Activated T-helper 1 cell treated with anti-CD3 and anti-CD28 coated beads, Interleukin-2, amount 50 U/mL, for 16 hours (primary cell): ENCODE results near the gene CALCB.

Experiments used
- DNase-seq, 2 donors: peaks; one replicate each; pipeline ENCODE4 v3.0.0-alpha.2; 2020; ENCODE audit warnings: low read depth in 1 of 2, low spot score in 1 of 2

The CALCB gene

DNA sequence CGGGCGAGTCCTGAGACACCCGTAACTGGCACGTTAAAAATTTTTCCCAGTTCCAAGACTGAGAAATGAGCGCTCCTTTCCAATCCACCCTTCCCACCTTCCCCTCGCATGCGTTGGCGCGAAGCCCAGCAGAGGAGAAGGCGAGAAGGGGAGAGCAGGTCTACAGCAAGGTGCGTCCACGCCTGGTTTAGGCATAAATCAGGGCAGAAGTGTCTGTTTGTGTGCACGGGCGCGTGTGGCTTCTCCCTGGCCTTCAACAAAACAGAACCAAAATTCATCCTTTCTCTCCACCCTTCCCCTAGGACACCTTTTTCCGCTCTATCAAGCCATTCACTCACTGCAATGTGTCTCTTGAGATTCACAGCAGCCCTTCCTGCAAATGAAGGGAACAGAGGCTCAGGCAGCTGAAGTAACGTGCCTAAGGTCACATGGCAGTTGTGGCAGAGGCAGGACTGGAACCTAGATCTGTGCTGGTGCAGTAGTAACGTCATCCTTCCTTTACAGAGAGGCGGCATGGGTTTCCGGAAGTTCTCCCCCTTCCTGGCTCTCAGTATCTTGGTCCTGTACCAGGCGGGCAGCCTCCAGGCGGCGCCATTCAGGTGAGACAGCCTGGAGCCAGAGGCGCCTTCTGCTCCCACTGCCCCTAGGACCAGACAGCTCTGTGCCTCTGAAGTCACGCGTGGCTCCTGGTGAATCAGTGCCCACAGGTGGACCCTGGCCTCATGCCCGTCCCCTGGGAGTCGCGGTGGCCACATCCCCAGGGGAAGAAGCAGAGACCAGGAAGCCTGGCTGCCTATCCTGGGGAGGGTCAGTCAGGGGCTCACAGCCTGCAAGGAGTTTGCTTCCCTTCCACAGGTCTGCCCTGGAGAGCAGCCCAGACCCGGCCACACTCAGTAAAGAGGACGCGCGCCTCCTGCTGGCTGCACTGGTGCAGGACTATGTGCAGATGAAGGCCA is 1.1 kb downstream of the CALCB start:
- peak; percentile 71 to 72 for DNase-seq

- DNase-seq = no peak
Observed at GRCh38 chr11:15075162-15075526, 1.8 kb downstream of the CALCB start.

GRCh38 chr11:15091175-15091574 is 17.8 kb downstream of the CALCB start:
- no peak for DNase-seq

DNA sequence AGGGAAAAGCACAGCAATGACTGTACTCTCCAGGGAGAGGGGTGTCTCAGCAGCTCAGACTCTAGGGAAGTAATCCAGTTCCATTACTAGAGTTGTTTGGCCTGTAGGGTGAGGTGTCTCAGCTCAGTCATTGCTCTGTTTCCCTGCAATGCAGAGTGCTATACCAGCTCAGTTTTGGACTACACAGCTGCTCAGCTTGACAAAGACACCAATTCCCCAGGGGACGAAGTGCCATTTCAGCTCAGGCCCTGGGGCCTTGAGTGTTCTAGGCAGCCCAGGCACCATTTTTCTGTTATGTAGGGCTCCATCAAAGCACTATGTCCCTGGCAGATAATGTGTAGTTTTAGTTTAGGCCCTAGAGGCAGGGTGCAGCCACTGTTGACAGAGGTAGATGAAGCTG is 18.2 kb downstream of the CALCB start:
- no peak for DNase-seq

GRCh38 chr11:15093432-15093831 is 20.0 kb downstream of the CALCB start:
- DNase-seq = no peak

- DNase-seq = no peak
Observed at GRCh38 chr11:15095736-15096228, 22.4 kb downstream of the CALCB start.

DNA sequence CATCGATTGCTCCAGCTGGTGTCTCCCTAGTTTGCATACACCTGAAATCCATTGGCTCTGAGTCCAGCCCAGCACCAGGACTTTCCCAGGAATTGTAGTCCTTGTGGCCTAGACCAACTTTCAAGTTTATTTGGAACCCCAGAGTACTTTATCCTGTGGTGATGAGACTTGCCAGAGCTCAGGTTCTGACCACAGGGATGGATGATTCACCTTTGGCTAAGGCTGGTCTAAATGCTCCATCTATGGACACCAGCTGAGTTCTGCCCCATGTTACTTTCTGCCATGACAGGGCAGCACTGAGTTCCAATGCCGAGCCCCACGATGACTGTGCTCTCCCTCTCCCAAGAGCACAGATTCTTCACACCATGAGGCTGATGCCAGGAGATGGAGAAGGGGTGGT is 24.0 kb downstream of the CALCB start:
- no peak for DNase-seq

- DNase-seq = no peak
Observed at GRCh38 chr11:15099267-15099666, 25.9 kb downstream of the CALCB start.

DNA sequence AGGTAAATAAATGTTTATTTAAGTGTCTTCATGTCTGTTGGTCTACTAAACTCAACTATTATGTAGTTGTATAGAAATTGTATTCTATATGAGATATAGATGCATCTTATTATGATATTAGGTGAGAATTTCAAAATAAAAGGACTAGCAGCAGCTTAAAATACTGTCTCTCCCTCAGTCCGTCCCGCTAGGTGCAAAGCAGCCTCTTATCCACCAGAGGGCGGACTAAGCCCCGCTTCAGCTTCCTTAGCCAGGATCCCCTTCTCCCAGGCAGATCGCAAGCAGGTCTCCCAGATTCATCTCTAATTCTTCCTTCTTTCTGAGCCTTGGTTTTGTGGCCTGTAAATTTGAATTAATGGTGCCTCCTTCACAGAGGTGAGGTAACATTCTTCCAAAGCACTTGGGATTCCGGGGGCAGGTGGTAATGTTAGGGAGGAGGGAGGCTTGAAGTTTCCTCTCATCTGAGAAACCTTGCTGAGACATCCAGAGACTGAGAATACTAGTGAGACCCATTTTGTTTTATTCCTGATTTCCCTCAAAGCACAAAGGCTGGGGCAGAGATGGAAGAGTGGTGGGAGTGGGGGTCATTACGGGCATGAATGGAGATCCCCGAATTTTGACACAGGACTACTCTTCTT is 27.8 kb downstream of the CALCB start:
- DNase-seq = peak in 1 of 2 donors; percentile 7

DNA sequence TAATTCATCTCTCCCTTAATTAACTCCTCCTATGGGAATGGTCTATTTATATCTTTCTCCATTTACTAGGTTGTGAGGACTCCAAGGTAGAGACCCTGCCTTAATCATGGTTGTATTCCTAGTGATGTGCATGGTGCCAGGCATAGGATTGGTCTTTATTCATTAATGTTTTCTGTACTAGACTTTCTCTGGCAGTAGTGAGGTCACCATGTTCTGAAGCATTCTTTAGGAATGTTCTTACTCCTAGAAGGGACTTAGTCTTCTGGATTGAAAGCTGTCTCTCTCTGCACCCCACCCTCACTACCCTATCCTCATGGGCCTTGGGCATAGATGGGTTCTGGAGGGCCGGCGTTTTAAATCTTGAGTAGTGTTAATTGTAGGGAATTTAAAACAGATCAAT is 30.8 kb downstream of the CALCB start:
- DNase-seq = no peak

- no peak for DNase-seq
Observed at GRCh38 chr11:15106201-15106965, 33.0 kb downstream of the CALCB start.

DNA sequence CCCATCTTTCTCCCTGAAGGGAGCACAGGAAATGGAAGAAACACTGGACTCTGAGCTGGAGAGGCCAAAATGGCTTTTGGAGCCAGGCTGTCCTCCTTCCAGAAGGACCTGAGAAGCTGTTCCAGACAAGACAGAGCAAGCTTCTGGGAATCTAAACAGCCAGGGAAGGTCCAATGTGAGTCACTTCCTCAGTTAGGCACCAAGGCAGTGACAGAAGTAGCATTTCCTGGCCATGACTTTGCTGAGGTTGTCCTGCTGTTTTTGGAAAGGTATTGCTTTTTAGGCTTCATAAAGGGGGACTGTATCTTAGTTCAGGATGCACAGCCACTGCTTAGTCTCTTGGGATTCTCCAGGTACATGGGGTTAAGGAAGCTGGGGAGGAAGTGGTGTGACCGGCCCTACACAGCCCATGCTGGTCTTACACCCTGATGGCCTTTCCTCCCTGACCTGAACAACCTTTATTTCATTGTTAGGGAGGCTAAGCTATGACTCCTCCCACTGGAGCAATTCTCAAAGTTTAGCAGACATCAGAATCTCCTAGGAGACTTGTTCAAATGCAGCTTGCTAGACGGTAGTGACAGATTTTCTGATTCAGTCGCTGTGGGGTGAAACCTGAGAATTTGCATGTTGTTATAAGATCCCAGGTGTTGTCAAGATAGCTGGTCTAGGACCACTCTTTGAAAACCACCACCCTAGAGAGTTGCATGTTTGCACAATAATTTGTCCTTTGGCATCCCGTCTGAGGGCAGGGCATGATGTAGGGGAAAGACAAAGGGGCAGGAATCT is 34.5 kb downstream of the CALCB start:
- no peak for DNase-seq

- no peak for DNase-seq
Observed at GRCh38 chr11:15108592-15109130, 35.3 kb downstream of the CALCB start.

- DNase-seq = no peak
Observed at GRCh38 chr11:15109602-15110001, 36.2 kb downstream of the CALCB start.

- DNase-seq = no peak
Observed at GRCh38 chr11:15111215-15111614, 37.8 kb downstream of the CALCB start.

GRCh38 chr11:15112131-15112541 is 38.7 kb downstream of the CALCB start:
- DNase-seq = no peak

GRCh38 chr11:15113381-15113780 is 40.0 kb downstream of the CALCB start:
- DNase-seq = no peak

DNA sequence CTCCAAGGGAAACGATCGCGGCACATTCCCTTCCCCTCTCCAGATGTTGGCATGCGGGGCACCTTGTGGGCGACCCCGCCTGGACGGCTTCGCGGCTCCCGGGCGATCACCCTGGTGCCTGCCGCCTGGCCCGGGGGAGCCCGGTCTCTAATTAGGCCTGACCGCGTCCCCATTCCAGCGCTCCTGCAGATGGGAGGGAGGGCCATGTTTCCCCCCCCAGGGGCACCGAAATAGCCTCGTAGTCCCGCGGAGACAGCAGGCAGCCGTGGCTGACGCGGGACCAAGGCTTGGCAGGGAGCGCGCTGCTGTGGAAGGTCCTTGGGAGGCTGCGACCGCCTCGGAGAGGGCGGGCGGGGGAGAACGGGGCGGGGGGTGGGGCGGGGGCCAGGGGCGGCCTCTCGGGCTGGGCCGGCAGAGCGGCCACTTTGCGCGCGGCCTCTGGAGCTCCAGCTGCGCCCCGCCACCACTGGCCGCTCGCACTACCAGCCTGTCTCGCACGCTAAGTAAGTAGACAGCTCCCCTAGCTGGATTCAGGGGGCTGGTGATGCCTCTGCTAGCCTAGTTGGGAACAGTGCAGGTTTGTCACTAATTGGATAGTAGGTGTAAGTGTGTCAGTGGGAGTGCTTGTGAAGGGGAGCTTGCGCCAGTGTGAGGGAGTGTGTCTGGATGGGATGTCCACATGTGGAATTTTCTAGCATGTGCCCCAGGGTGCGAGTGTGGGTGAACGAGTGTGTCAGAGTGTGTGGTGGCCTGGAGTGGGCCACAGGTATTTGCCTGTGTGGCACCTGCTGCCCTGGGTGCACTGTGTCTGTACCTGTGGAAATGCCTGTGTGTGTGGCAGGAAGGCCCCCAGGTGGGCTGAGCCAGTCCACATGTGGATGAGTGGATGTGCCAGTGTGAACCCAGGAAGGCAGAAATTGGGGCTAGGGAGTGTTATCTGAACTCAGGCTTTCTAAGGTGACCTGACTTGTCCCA is 41.4 kb downstream of the CALCB start, which contains the start of gene INSC:
Gene INSC (plus strand): TSS at position 423 of the 975 bp plus-strand sequence. CDS start 34,252 bp downstream, outside the sequence.
- no peak for DNase-seq

GRCh38 chr11:15115686-15116085 is 42.3 kb downstream of the CALCB start:
- DNase-seq = no peak
